T-helper 1 cell treated with Interleukin-12 subunit alpha and Interleukin-12 subunit beta and Interleukin-4 antibody, amounts not matched to agents 30 ng/mL and 1 ng/mL, for 36 hours (primary cell): ENCODE results near the gene MRM3. TPM values are rescaled to one million over a fixed set of nuclear protein-coding genes. Genes with fewer than 3 reads are reported as not detected.
"Not testable (repeated sequence)": the region's sequence is repeated elsewhere in the genome, so short reads cannot be mapped to it uniquely, and the experiment has no call there.

Experiments
- intact Hi-C: fragments of 100-400 bp; cut with micrococcal nuclease; formaldehyde crosslinking; loops from one replicate; pipeline ENCODE4 v1.15.1; 2024
- total RNA-seq: library from RNA; stranded (reverse); gene quantifications from 2 replicates; pipeline ENCODE4 v1.2.3, GENCODE V29; 2022

The MRM3 gene, protein sequence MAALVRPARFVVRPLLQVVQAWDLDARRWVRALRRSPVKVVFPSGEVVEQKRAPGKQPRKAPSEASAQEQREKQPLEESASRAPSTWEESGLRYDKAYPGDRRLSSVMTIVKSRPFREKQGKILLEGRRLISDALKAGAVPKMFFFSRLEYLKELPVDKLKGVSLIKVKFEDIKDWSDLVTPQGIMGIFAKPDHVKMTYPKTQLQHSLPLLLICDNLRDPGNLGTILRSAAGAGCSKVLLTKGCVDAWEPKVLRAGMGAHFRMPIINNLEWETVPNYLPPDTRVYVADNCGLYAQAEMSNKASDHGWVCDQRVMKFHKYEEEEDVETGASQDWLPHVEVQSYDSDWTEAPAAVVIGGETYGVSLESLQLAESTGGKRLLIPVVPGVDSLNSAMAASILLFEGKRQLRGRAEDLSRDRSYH
- total RNA-seq, result 17.2 and 21.0 TPM in 2 replicates

DNA sequence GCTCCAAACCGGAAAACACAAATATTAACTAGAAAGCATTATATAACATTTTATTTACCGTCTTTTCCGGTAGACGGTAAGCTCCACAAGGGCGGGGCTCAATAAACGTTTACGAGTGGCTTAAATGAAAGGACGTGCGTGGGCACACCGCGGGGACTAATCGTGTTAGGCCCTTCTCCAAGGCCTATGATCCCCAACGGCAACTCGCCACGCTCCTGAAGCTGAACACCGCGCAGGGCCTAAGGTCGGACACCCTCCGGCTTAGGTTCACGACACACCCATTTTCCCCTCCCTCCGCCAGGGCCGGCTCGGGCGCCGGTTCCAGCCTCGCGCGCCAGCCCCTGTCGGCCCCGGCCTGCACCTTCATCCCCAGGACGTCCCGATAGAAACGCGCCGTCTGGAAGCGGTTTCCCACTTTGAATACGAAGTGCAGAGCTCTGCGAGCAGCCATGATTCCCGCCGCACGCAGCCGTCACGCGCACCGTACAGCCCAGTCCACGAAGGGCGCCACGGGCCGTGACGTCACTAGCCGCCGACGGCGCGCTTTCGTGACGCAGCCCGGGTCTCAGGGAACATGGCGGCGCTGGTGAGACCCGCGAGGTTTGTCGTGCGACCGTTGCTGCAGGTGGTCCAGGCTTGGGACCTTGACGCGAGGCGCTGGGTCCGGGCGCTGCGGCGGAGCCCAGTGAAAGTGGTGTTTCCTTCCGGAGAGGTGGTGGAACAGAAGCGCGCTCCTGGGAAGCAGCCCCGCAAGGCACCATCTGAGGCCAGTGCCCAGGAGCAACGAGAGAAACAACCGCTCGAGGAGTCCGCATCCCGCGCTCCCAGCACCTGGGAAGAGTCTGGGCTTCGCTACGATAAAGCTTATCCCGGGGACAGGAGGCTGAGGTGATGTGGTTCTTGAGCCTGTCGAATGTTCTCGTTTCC lies at the start of gene MRM3, which contains the start of gene GLOD4:
MRM3 (plus strand) TSS at position 549 of the 927 bp plus-strand sequence; CDS start at position 575, 26 bp downstream.
GLOD4 (minus strand) TSS at position 476 of the 927 bp plus-strand sequence; CDS start at position 451, 25 bp downstream.
- intact Hi-C loops, result loop anchor here (1.0 to 2.0 kb wide), 5 partner anchors 30 to 371 kb away; partner anchors contain the start of genes GEMIN4 and VPS53

DNA sequence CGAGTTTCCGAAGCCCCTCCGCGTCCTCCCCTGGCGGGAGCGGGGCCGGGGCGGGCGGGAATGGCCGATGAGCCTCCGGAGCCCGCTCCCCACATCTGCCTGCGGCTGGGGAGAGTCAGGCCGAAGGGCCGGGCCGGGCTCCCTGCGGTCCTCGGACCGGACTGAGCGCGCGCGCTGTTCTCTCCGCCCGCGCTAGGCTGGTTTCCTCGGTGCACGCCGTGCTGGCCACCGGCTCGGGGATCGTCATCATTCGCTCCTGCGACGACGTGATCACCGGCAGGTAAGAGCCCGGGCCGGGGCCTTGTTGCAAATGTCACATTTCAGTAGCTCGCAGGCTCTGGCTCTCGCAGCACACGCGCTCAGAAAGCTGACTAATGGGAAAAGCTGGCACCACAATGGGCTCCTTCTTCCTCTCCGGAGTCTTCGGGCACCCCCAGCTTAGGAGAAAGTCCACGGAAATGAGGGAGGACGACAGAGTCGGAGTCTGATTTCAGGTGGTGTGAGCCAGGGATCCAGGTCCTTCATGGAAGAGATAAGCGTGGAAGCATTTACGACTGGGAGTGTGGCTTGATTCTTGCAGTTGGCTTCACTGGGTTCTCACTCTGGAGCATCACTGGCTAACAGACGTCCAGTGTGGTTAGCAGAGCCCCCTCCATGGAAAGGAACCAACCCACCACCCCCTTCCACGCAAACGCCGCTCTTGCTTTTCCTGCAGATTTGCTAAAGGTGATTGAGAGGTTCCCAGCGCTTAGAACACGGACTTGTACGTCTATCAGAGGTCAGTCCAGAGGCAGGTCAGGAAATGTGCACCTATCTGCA lies 49.0 kb upstream of the MRM3 start:
- intact Hi-C loops, result loop anchor here (1.0 to 5.0 kb wide), 3 partner anchors 19 to 264 kb away; partner anchors contain the start of genes GEMIN4, TIMM22 and VPS53

DNA sequence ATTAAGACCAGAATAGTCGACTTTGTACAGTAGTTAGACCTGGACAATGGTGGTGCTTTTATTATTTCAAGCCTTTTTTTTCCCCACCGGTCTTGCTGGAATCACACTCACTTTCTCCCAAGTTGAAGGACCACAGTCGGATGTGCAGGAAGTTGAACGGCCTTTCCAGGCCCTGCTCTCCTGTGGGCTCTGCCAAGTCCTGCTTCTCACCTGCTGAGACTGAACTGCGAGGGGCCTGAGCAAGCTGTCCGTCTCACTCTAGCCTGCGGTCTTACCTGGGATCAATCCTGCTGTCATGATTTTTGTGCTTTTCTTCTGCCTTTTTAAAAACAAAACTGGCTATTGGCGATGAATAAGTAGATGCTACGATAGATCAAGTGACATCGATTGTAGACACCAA lies 48.4 kb upstream of the MRM3 start:
- intact Hi-C loops, result loop anchor here (1.0 to 5.0 kb wide), 3 partner anchors 19 to 264 kb away; partner anchors contain the start of genes GEMIN4, TIMM22 and VPS53

DNA sequence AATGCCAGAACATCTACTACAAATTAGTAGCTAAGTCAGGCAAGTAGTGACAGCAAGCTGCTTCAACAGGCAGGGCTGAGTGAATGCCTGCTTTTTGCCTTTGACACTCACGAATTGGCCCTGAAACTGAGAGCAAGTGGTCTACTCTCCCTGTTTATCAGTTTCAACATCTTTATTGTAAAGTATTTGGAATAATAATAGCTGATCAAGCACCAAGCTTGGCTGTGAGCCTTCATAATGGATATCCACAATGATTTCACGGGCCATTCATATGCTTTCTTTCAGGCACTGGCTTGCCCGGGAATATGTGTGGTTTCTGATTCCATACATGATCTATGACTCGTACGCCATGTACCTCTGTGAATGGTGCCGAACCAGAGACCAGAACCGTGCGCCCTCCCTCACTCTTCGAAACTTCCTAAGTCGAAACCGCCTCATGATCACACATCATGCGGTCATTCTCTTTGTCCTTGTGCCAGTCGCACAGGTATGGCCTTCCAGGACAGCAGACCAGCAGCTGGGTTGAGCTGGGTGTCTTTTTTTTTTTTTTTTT lies 44.5 kb upstream of the MRM3 start:
- intact Hi-C loops, result no loop called here

DNA sequence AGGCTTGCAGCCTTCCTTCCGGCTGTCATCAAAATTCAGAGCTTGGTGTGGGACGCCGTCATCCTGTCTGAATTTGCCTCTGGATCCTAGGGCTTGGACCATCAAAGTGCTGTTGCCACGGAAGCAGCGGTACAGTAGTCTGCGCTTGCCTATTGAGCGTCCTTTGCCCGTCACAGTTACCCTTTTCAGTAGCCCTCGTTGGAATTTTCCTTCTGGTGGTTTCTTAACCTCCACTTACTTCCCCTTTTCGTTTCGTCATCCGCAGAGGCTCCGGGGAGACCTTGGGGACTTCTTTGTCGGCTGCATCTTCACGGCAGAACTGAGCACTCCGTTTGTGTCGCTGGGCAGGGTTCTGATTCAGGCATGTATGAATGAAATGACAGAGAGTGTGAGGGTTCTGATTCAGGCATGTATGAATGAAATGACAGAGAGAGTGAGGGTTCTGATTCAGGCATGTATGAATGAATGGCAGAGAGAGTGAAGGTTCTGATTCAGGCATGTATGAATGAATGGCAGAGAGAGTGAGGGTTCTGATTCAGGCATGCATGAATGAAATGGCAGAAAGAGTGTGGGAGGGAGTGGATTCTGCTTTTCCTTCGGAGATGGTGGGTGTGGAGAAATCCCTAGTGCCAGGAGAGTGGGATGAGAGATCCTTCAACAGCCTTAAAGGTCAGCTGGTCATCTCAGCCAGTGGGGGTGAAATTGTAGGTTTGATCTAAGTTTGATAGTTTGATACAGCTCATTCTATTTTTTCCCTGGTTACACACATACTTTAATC lies 41.7 kb upstream of the MRM3 start:
- intact Hi-C loops, result loop anchor here (1.0 kb wide), 1 partner anchor 12 kb away; the partner anchor contains the start of gene GEMIN4

DNA sequence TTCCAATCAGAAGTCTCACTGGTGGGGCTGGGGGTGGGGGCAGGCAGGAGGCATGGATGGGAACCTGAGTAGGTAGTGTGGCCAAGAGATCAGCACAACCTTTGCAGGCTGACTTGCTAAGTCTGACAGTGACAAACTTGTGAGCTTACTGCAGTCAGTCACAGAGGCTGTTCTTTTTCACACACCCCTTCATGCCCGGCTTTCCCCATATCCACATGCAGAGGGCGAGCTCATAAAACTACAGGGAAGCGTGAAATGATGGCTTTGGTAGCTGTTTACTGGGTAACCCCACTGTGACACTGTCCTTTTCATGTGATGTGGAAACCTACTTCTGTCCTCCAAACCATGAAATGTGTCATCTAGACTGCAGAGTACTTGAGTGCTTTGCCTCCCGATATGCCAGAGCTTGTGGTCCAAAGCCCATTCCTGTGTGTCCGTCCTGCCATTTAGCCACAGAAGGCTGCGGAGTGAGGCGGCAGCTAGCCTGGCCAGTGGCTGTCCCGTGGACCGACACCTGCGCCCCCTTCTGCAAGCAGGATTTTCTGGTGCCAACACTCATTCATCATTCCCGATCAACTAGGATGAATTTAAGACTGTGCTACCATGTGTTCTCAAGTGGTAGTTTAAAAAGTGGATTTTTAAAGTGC lies 39.9 kb upstream of the MRM3 start:
- intact Hi-C loops, result no loop called here

DNA sequence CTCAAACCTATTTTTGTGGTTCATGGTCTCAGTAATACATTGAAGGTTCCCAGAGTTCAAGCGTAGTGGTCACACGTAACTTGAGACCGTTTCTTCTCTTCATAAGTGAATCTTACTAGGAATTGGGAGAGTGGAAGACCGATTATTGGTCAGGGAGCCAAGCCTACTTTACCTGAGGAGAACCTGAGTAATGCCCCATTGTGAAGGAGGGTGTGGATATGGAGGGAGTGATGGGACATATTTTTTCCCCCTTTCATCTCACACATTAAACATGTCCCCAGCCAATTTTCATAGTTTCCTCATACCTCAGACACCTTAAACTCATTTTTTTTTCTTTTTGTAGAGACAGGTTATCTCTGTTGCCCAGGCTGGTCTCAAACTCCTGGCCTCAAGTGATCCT lies 39.0 kb upstream of the MRM3 start:
- intact Hi-C loops, result no loop called here

DNA sequence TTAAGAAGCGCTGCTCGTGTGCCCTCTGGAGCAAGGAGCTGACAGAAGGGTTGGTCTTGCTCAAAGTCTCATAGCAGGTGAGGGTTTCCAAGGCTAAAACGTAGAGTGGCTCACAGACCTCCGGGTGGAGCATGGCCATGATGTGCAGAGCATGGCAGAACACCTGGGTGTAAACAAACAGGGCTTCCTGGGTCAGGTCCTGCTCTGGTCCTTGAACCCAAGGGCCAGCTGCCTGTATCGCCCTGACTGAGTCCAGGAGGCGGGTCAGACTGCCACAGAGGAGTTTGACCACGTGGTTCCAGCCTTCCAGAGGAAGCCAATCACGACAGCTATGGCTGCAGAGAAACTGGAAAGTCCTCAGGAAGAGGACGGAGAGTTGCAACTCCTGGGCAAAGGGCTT lies 37.2 kb upstream of the MRM3 start:
- intact Hi-C loops, result no loop called here

DNA sequence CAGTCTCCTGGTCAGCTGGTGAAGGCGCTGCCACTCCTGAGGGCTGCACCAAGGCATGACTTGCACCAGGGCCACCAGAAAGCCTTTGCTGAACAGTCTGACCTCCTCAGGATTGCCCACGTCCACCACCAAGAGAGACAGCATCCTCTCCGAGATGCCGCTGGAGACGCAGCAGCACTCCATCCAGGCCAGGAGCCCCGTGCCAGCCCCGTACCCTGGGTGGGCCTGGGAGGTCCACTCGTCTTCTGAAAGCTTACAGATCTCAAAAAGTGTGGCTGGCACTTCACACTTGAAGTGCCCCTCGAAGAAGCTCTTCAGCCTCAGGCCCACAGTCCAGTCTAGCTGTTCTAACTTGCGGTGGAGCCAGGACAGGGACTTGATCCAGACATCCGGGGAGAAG lies 36.7 kb upstream of the MRM3 start:
- intact Hi-C loops, result no loop called here

DNA sequence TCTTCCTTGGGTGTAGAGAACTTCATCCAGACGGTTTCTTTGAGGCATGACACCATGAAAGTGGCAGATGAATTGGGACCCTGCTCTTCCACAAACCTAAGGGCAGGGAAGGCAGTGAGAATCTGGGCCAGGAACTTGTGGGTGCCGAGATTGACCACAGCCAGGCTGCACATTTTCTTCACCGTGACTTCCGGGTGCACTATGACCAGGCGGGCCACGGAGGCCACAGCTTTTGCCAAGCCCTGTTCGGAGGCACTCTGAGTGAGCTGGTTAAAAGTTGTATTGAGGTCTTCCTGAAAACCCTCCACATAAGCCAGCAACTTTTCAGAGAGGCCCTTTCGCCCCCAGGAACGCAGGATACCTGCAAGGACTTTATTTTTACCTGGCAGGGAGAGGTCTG lies 36.0 kb upstream of the MRM3 start:
- intact Hi-C loops, result no loop called here

DNA sequence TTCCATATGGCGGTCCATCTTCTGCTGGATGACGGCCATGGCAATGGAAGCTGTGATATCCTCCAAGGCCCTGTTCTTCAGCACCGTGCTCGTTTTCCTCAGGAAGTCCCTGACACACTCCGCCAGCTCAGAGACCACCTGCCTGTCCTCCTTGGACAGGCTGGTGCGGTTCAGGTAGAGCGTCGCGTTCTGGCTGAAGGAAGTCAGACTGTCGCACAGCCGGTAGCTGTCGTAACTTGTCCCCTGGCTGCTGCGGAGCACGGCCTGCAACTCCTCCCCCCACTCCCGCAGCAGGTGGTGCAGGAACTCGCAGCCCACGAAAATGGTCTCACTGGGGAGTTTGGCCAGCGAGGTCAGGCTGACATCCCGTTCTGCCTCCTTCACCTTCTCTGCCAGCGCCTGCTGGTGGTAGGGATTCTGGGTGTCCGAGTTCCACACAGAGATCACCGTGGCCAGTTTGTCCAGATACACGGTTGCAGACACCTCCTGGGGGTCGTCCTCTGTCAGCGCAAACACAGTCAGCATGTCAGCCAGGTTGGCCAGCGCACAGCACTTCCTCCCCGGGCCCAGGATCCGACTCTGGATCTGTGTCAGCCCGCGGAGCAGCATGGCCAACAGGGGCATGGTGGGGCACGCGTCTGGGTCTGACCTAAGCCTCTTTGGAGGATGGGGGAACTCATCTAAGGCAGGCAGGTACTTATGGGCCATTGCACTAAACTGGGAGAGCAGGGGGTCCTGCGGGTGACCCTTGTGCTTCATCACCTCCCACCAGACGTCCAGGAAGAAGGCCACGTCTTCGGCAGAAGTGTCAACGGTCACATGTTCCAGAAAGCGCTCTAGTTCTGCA lies 35.1 kb upstream of the MRM3 start:
- intact Hi-C loops, result no loop called here

DNA sequence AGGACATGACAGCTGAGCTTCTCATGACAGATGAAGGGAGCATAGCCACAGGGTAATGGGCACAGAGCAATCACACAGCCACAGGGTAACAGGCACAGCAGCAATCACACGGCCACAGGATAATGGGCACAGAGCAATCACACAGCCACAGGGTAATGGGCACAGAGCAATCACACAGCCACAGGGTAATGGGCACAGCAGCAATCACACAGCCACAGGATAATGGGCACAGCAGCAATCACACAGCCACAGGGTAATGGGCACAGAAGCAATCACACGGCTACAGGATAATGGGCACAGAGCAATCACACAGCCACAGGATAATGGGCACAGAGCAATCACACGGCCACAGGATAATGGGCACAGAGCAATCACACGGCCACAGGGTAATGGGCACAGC lies 33.5 kb upstream of the MRM3 start:
- intact Hi-C loops, result not testable (repeated sequence)

DNA sequence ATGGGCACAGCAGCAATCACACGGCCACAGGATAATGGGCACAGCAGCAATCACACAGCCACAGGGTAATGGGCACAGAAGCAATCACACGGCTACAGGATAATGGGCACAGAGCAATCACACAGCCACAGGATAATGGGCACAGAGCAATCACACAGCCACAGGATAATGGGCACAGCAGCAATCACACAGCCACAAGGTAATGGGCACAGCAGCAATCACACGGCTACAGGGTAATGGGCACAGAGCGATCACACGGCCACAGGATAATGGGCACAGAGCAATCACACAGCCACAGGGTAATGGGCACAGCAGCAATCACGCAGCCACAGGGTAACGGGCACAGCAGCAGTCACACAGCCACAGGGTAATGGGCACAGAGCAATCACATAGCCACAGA lies 32.8 kb upstream of the MRM3 start:
- intact Hi-C loops, result not testable (repeated sequence)

DNA sequence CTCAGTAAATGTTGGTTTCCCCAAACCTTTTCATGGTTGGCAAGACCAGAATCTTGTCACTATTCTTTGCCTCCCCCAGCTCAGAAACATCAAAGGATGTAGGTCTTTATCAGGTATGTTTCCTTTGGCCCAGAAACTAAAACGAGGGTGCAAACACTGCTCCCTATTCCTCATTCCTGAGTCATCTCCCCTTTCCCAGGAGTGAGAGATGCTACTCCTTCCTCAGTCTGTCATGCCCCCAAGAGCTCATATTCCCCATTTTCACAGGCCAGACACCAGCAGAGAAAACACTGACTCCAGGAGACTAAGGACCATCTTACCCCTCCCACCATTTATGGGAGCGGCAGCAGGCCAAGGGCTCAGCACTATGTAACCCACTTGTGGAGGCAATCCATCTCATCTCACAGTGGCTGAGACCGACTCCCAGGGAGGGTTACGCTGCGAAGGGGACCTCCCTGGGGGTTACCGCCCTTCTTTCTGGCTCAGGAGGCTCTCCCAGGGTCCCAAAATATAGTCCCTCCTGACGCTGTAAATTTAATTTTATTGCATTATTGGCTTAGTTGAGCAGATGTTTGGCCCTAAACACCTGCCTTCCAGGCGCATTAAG lies 31.6 kb upstream of the MRM3 start:
- intact Hi-C loops, result no loop called here

DNA sequence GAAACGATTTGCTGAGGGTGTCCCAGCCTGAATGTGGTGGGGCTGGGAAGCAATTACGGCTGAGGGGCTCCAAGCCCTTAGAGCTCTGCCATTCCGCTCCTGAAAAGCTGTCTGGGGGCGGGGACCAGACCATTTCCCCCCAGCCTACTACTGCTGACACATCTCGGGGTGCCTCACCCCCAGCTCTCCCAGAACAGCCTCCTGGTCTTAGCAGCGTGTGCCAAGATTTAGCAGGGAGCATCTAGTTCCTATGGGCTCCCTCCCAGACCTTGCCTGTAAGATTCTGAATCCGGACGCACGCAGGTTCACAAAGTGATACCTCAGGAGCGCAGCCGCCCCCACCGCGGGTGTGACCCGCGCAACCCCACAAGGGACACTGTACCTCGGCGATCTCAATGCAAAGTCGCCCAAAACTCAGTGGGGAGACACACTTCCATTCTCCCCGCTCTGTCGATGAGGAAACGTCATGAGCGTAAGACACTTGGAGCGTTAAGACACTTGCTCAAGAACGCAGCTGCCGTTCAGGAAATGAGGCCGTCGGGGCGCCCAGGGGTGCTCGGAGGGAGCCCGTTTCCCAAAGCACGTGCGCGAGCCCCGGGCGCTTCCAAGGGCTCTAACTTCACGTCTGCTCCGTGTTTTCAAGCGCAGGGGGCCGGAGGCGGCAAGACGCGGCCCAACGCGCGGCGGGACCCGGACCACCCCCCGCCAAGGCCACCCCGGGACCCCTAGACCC lies 30.7 kb upstream of the MRM3 start:
- intact Hi-C loops, result loop anchor here (1.0 kb wide), 7 partner anchors 11 to 341 kb away; partner anchors contain the start of genes GLOD4, MRM3 and VPS53

DNA sequence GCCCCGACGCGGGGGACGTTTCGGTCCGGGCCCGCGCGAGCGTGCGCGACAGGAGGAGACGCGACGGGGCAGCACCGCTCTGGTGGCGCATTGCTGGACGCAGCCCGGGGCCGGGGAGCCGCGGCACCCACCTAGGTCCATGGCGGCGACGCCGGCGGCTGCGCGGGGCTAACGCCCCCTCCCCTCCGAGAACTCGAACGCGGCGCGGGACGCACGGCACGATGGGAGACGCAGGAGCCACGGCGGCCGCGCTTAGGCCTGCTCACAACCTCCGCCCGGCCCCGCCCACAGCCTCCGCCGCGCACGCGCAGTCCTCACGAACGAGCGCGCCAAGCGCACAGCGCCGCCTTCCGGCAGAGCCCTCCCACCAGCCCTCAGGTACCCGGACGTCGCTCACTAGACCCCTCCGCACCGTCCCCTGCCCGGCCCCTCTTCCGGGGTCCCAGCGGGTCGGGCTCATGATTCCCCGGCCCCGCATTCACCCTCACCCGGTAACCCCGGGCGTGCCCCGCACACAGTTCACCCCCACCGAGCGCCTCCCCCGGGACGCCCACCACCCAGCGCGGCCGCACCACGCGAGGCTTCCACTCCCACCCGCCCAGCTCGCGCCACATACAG lies 30.0 kb upstream of the MRM3 start, which contains the start of gene GEMIN4:
GEMIN4 (minus strand) TSS at position 263 of the 618 bp plus-strand sequence; CDS start at position 141, 122 bp downstream.
- intact Hi-C loops, result loop anchor here (1.0 kb wide), 7 partner anchors 12 to 342 kb away; partner anchors contain the start of genes GLOD4, MRM3 and VPS53
